GM15510 (cell line): Measurements from ENCODE around the gene LRP6.
A peak's percentile ranks its signal among the peaks of the same experiment; 100 is the strongest.

Experiments used
- POLR2A ChIP-seq: IDR thresholded peaks from 3 replicates; pipeline ENCODE4 v1.6.1; 2011; ENCODE audit warnings: borderline replicate concordance; ENCODE audit not compliant: insufficient read length; ENCODE audit errors: extremely low read depth

LRP6 gene

DNA sequence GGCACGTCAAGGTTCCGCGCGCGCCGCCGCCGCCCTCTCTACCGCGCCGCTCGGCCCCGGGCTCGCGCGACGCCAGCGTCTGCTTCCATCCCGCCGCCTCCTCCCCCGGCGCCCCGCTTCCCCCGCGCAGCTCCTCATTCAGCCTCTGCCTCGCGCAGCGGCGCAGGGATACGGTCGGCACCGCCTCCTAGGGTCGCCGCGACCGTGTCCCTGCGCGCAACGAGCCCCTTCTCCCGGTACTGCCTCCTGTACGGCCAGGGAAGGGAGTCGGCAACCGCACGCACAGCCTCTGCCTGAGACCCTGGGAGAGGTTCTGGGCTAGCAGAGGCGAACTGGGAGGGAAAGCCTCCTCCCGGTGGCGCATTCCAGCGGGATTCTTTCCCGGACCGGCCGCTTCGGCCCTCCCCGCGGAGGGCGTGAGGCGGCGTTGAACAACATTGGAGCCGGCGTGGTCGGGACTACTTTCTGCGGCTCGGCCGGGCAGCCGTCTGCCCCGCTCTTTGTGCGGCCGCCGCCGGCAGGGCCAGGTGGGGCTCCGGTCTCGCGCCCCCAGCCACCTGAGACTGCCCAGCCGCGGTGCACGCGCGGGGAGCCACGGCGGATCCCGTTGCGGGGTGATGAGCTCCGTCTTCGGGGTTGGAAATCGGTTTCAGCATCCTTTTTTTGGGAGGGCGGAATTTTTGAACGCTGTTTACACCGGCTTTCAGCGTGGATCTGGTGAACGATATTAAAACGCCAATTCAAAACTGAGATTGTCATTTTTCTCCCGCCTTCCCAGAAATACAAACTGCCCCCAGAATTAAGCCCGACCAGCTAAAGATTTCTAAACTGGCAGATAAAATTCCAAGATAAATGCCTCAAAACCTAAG, at the start of gene LRP6:
LRP6 (minus strand) TSS at position 172 of the 869 bp plus-strand sequence. CDS start 309 bp downstream, outside the sequence.
- TF ChIP-seq POLR2A, result peak; percentile 25

DNA sequence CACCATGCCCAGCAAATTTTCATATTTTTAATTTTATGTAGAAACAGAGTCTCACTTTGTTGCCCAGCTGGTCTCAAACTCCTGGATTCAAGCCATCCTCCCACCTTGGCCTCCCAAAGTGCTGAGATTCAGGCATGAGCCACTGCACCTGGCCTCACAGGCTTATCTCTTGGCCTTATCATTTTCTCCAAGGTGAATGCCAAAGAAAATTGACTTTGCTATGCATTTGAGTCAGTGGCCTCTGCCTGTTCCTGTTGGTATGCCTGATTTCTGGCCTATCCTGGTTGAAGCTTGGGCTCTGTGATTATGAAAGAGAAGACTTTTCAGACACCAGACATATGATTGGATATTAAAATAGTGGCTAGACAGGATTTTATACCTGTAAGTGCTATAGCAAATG, 49.0 kb upstream of the LRP6 start:
- no peak for TF ChIP-seq POLR2A

DNA sequence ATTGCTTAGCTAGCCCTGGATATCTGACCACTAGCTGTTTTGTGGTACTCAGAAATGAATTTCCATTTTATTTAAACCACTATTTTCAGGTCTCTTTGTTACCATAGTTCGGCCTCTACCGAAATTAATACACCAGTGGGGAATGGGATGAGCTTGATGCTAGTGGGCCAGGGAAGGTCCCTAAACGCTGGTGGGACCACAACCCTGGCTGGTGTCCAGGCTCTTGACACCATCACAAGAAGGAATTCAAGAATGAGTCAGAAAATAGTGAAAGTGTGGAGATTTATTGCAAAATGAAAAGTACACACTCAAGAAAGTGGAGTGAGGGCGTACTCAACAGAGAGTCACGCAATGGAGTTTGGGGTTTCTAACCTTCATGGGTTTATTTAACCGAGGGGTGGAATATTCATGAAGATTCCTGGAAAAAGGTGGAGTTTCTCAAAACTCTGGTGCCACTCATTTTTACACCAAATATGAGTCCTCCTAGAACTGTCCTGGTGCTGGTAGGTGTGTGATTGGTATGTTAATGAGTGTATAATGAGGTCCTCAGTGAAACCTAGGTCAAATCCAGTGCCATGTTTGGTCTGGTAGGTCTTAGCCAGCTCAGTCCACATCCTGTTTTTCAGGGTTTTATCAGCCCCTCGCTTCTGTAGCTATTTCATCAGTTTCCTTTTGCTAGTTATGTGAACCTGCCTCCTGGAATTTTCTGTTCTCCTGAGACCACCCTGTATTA, 38.9 kb upstream of the LRP6 start:
- no peak for TF ChIP-seq POLR2A

DNA sequence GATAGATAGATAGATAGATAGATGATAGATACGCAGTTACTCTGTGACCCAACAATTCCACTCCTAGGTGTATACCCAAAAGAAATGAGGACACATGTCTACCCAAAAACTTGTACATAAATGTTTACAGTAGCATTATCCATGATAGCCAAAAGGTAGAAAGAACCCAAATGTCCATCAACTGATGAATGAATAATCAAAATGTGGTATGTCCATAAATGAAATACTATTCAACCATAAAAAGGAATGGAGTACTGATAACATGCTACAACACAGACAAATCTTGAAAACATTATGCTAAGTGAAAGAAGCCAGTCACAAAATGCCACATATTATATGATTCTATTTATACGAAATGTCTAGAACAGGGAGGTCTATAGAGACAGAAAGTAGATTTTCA, 36.1 kb upstream of the LRP6 start:
- no peak for TF ChIP-seq POLR2A

DNA sequence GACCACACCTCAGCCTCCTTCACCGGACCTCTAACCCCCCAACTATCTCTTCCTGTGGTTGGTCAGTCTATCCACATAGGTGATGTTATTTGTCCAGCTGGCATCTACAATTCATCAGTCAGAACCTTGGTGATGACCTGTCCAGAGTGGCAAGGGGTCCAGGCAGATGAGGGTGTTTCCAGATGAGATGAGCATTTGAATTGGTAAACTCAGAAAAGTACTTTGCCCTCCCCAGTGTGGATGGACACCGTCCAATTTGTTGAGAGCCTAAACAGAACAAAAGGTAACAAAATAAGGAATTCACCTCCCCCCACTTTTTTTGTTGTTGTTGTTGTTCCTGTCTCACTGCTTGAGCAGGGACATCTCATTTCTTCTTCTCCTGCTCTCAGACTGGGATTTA, 34.3 kb upstream of the LRP6 start:
- no peak for TF ChIP-seq POLR2A

DNA sequence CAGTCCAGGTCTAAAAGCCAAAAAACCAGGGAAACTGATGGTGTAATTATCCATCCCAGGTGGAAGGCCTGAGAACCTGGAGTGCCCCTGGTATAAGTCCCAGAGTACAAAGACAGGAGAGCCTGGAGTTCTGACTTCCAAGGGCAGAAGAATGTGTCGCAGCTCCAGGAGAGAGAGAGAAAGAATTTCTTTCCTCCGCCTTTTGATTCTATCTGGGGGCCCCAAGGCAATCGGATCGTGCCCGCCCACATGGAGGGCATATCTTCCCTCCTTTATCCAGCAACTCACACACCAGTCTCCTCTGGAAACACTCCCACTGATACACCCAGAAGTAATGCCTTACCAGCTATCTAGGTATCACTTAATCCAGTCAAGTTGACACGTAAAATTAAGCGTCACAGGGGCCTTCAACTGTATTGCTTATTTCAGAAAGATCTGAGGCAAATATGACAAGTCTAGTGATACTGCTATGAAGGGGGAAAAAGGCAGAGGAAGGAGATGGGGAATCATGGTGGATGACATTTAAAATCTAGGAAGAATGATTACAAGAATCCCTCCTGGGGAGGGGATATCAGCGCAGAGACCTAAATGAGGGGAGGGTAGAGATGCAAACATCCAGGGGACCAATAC, 30.5 kb upstream of the LRP6 start:
- TF ChIP-seq POLR2A, result no peak

DNA sequence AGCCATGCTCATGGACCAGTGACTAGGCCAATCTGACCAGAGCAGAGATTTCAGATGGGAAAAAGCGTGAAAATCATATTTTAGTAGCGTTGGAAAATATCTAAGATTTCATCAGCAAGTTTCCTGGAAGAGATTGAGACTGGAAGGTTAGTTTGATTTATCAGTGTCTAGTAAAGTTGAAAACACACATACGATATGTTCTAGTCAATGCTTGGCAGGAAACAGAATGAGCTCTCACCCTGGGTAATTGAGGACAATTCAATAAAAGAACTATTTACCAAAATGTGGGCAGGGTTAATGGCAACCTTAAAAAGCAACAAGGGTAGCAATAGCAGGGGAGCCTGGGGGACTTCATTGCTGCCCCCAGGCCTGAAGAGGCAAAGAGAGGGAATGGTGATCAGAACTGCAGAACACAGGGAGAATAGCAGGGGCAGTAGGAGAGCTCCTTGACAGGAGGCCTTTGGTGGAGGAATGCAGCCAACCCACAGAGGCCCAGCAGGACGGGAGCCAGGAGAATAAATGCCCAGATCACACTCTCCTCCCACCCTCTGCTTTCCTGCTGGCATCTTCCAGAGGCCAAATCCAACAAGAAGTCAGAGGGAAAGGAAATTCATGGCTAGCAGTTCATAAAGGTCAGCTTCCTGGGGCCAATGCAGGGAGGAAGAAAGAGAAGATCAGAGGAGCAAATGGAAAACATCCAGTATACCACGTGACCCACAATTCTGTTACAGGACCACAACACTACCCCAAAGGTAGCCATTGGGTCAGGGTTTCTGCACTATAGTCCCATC, 27.6 kb upstream of the LRP6 start:
- TF ChIP-seq POLR2A, result no peak

DNA sequence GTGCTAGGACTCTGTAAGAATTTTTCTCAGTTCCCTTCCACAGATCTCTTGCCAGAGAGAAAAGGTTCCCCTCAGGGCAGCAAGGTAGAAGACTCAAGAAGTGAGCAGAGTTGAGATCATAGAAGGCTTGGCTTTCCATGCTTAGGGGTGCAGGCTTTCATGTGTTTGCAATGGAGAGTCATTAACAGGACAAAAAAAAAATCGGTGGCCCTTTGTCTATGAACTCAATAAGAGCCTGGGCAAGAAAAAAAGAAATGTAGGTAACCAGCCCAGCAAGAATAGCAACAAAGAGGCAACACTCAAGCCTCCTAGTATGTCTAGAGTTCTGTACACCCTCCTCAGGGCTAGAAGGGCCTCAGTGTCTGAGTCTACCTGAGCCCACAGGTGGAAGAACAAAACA, 23.4 kb upstream of the LRP6 start:
- no peak for TF ChIP-seq POLR2A

DNA sequence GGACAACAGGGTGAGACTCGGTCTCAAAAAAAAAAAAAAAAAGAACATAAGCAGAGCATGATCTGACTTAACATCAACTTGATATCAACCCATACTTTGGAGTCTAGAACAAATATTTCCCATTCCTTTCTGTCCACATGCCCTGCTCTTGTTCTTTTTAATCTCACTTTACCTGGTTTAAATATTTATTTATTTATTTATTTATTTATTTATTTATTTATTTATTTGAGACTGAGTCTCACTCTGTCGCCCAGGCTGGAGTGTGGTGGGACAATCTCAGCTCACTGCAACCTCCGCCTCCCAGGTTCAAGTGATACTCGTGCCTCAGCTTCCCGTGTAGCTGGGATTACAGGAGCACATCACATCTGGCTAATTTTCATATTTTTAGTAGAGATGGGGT, 19.6 kb upstream of the LRP6 start:
- TF ChIP-seq POLR2A, result no peak

DNA sequence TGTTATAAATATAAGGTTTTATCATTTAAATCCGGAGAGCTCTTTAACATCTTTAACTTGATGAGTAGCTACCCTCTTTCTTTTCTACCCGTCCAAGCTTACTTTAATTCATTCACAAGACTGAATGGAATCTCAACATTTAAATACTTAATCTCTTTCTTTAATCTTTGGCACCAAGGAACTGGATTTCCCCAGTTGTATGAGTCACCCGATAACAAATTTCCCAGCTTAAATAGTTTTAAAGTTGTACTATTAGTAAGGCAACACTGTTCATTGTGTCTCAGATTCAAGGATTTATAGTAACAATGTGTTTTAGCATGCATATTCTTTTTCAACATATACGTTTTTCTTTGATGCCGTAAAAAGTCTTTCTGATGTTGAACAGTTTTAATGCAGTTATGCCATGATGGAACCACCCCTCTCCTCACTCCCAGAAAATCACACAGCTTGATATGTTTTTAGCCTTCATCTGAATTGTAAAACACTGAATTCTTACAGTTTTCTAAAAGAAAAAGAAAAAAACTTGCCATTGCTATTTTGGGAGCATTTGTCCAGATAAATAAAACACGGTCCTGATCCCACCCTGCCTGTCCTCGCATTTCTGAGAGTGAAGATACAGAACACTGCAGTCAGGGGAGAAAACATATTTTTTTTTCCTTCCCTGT, 16.0 kb upstream of the LRP6 start:
- no peak for TF ChIP-seq POLR2A

DNA sequence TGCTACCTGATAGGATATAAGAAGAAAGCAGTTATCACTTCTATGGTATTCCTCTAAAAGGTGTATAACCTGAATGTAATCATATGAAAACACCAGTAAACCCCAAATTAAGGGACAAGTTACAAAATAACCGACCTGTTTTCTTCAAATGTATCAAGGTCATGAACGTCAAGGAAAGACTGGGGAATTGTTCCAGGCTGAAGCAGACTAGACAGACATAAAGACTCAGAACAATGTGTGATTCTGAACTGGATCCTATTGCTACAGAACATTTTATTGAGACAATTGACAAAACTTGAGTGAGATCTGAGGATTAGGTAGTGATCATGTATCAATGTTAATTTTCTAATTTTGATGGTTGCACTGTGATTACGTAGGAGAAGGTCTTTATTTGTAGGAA, 15.4 kb upstream of the LRP6 start:
- TF ChIP-seq POLR2A, result no peak

DNA sequence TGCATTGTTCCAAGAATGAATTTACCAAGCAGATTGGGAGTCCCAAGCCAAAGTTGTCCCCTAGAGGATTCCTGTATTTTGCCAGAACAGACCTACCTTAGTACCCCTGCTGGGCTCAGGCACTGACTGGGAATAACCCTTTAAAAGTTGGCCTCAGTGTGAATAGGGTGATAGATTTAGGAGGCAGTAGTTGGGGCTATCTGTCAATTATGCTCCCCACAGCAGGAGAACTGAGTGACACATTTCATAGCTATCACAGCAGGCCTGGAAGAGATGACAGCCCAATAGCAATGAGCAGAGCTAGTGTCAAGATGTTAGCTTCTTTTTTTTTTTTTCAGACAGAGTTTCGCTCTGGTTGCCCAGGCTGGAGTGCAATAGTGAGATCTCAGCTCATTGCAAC, 14.3 kb upstream of the LRP6 start:
- no peak for TF ChIP-seq POLR2A

DNA sequence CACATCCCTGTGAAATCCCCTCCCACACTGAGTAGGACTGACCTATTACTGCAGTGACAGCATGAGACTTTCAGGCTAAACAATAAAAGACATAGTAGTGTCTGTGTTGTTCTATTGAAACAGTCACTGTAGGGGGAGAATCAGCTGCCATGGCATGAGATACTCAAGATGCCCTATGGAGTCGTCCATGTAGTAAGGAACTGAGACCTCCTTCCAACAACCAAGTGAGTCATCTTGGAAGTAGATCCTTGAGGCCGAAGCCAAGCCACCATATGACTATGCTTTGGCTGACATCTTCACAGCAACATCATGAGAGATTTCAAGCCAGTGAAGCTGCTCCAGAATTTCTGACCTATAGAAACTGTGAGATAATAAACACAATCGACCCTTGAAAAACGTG, 12.1 kb upstream of the LRP6 start:
- no peak for TF ChIP-seq POLR2A

DNA sequence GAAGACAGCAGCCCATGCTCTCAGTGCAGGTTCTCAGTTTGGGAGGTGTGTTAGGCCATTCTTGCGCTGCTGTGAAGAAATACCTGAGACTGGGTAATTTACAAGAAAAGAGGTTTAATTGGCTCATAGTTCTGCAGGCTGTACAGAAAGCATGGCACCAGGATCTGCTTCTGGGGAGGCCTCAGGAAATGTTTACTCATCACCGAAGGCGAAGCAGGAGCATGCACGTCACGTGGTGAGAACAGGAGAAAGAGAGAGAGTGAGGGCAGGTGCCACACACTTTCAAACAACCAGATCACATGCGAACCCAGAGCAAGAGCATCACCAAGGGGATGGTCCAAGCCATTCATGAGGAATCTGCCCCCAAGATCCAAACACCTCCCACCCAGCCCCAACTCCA, 9.0 kb upstream of the LRP6 start:
- no peak for TF ChIP-seq POLR2A

DNA sequence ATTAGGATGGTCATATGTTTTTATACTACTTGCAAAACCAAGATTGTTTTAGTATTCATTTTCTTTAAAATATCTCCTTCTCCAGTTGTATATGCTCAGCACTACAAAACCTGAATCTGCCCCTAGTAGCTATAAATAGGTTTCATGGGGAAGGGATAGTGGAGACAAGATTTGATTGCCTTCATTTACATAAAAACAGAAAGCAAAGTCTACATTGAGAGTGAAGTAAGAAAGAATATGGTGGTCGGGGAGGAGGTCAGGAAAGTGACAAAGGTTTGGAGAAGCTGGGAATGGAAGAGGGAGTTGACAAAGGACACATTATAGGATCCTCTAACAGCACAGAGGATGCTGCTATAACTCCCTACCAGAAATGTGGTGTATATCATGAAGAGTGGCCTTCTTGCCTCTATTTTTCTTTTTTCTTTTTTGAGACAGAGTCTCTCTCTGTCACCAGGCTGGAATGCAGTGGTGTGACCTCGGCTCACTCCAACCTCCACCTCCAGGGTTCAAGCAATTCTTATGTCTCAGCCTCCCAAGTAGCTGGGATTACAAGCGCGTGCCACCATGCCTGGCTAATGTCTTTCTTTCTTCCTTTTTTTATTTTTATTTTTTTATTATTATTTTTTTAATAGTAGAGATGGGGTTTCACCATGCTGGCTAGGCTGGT, 6.6 kb upstream of the LRP6 start:
- TF ChIP-seq POLR2A, result no peak

DNA sequence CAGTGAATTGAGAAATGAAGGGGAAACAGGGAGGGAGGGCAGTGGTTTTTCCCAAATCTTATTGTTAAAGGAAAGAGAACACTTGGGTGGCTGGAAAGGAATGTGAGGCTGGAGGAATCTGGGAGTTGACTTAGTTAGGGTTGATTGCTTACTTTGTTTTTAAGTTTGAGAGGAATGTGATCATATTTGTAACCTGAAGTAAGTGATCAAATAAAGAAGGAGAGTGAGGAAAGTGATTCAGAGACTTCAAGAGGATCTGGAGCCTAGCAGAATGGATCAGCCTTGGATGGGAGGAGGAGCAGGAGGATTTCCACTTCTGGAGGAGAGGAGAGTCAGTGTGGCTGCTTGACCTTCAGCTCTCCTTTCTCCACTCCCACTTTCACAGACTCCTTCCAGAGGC, 6.0 kb upstream of the LRP6 start:
- TF ChIP-seq POLR2A, result no peak
